Vein endothelial cell (primary cell): ENCODE measurements around the gene SACS. TPM values are rescaled to one million over a fixed set of nuclear protein-coding genes. Genes with fewer than 3 reads are reported as not detected.

Experiments
- total RNA-seq: library from RNA; depleted of rRNA; stranded (reverse); fragments of >200 nt; gene quantifications from 2 replicates; pipeline ENCODE4 v1.2.3, GENCODE V29; 2012

Gene SACS, protein sequence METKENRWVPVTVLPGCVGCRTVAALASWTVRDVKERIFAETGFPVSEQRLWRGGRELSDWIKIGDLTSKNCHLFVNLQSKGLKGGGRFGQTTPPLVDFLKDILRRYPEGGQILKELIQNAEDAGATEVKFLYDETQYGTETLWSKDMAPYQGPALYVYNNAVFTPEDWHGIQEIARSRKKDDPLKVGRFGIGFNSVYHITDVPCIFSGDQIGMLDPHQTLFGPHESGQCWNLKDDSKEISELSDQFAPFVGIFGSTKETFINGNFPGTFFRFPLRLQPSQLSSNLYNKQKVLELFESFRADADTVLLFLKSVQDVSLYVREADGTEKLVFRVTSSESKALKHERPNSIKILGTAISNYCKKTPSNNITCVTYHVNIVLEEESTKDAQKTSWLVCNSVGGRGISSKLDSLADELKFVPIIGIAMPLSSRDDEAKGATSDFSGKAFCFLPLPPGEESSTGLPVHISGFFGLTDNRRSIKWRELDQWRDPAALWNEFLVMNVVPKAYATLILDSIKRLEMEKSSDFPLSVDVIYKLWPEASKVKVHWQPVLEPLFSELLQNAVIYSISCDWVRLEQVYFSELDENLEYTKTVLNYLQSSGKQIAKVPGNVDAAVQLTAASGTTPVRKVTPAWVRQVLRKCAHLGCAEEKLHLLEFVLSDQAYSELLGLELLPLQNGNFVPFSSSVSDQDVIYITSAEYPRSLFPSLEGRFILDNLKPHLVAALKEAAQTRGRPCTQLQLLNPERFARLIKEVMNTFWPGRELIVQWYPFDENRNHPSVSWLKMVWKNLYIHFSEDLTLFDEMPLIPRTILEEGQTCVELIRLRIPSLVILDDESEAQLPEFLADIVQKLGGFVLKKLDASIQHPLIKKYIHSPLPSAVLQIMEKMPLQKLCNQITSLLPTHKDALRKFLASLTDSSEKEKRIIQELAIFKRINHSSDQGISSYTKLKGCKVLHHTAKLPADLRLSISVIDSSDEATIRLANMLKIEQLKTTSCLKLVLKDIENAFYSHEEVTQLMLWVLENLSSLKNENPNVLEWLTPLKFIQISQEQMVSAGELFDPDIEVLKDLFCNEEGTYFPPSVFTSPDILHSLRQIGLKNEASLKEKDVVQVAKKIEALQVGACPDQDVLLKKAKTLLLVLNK (N-terminal part only)
- total RNA-seq = 89.3 and 103 TPM in 2 replicates

DNA sequence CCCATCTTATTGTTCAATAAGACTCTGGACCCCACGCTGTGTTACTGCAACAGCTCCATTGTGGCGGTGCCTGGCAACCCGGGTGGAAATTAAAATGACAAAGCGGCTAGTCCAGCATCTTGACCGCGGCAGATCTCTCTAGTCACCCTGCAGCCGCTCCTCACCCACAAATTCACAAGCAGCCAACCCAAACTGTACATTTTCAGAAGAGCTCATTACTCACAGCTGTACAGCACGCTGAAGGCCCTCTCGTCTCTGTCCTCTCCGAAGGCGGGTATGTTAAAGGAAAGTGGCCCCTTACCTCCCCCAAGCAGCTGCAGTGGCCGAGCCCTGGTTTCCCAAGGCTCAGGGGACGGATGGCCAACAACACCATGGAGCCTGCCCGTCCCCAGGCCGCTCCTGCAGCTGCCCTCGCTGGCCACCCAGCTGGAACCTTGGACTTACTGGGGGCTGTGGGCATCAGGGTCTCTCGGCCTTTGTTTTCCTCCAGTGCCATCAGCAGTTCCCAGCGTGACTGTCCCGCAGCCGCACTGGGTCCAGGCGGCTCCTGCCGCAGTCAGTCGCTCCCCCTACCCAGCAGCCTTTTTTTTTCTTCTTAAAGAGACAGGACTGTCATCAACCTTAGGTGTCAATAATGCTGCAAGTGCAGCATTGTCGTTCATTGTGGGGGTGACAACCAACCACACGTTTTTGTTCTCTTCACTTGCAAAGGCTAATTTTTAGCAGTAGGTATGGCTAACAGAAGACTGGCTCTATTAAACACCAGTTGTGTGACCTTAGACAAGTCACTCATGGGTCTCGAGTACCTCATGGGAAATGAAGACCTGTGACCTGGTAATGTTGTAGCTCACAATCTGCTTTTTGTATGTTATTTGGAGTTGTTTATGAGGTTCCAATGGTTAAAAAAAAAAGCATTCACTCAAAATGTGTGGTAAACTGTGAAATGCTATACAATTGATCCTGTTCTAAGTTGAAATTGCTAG lies at the start of gene SACS:
Gene SACS, minus strand, starts transcription at position 532 of the 983 bp plus-strand sequence. CDS start 22,463 bp downstream, outside the sequence.

Other genes with a start within 250 kb of the SACS start
- gene TNFRSF19, start 136.7 kb upstream of the SACS start, total RNA-seq = under 0.01 and 0.48 TPM in 2 replicates